NCI-H1694 treated with DMSO at 0.1 percent for 48 hours (cell line): ENCODE data around the gene CRY1.

Experiments
- DNase-seq: peaks from one replicate; lab custom pipeline; 2025; lab: John Stamatoyannopoulos, UW

The CRY1 gene

DNA sequence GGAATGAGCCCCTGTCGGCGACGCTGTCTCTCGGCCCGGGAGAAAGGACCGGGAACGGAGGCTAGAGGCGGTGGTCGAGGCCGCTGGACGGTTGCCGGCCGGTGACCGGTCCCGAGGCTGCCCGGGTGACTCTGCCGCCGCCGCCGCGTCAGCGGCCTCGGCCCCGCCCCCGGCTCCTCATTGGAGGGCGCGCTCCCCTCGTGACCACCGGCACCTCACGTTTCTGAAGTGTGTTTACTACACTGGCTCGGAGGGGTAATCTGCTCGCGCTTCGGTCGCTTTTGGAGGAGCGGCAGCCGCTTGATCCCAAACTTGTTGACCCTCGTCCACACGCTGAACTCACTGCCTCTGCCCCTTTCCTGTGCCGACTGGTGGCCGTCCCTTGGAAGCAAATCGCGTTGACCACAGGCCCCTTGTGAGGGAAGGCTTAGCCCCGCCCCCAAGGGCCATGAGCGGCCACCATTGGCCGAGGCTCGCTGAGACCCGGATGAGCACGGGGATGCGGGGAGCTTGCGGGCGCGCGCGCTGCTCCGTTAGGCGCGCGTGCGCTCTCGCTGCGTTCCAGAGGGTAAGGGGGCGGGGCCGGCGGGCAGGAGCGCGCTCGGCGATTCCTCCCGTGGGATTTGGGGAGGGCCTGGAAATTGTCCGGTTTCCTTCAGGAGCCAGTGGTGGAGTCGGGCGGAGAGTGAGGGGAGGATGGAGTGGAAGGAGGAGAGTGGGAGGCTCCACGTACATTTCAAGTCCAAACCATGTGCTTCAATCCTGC lies at the start of gene CRY1:
Gene CRY1 (minus strand): TSS at position 133 of the 766 bp plus-strand sequence. CDS start 588 bp downstream, outside the sequence.
- peak; percentile 90 for DNase-seq

- DNase-seq = no peak
Measured at GRCh38 chr12:107139787-107140186, 46.4 kb upstream of the CRY1 start.

DNA sequence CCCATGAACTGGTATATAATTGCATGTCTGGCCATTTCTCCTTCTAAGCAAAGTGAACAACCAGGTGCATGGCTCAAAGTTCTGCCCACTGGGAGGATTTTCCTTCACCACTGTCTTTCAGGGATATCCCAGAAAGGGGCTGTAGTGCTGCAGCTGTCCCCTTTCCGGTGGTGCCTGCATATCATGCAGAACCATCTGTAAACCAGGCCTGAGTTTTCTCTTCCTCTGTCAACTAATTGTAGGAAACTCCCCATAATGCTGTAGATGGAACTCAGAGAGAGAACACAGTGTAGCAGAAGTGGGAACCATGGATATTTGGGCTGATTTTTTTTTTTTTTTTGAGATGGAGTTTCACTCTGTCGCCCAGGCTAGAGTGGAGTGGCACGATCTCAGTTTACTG lies 45.6 kb upstream of the CRY1 start:
- no peak for DNase-seq

DNA sequence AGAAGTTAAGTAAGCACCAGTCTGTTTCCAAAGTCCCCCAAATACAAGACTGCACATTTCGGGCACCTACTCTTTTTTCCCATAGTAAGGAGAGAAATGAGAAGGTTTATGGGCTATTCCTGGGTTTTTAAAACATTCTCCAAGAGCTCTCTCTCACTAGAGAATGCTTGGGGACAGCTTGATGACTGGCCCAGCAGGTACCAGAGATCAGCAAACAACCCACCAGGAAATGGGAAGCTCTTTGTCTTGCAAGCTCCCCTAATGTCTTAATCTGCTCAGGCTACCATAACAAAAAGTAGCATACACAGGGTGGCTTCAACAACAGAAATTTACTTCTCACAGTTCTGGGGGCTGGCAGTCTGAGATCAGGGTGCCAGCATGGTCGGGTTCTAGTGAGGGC lies 41.8 kb upstream of the CRY1 start:
- DNase-seq = no peak

DNA sequence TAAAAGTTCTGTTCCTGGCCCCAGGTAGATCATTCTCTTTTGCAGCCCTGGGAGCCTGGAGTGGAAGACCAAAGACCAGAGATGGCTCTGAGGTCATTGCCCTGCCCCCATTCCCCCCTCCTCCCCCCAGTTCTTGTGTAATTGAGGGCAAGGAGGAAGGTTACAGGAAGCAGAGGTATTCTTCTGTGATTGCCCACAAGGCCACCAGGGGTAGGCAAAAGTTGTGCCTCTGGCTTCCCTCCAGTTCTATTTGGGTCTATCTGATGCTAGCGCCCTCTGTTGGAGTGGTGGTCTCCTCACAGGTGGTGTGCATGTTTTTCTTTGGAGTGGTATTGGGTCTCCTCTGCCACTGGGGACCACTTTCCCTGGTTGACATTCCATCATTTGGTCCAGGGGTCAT lies 41.2 kb upstream of the CRY1 start:
- no peak for DNase-seq

DNA sequence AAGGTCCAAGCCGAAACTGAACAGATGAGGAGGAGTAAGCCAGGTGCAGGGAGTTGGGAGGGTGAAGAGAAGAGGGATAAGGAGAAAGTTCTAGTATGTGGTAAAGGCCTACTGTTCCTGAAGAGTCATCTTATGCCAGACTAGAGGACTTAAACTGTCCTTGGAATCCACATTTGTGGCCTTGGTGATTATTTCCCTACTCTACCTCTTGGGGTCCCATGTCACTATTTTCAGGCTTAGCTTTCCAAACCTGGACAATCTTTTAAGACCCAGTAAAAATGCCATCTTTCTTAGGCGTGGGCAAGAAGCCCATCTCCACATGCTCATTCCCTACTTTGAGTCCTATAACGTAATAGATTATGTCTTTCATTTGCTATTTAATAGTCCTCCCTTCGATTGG lies 40.1 kb upstream of the CRY1 start:
- no peak for DNase-seq

GRCh38 chr12:107131832-107132616 lies 38.7 kb upstream of the CRY1 start:
- DNase-seq = peak; percentile 80

DNA sequence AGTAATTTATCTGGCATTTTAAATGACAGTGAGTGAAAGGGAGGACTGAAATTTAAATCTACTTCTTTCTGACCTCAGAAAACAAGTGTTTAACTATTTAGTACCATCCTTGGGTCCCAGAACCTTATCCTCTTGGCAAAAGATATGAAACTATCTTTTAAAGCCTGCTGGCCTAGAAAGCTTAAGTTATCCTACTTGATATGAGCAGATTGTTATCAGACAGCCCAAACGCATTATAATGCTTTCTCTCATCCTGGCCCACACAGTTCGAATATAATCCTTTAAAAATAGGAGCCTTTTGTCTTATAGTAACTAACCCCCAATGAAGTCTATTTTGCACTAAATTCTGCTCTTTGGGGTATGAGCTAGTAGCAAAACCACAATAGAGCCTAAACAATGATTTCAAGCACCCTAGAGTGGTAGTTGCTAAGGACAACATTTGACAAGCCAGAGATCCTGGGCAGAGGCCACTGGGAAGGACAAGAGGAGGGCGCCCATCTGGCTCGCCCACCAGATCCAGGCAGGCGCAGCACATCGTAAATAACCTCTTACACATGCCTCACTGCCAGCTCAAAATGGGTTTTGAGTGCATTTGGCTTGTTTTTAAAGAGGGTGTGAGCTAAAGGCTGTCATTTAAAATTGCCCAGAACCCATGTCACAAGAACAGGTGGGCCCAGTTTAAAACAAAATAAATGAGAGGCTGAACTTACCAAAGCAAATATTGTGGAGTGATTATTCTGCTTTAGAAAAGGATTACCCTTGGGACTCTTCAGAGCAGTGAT lies 37.7 kb upstream of the CRY1 start:
- peak; percentile 84 for DNase-seq

DNA sequence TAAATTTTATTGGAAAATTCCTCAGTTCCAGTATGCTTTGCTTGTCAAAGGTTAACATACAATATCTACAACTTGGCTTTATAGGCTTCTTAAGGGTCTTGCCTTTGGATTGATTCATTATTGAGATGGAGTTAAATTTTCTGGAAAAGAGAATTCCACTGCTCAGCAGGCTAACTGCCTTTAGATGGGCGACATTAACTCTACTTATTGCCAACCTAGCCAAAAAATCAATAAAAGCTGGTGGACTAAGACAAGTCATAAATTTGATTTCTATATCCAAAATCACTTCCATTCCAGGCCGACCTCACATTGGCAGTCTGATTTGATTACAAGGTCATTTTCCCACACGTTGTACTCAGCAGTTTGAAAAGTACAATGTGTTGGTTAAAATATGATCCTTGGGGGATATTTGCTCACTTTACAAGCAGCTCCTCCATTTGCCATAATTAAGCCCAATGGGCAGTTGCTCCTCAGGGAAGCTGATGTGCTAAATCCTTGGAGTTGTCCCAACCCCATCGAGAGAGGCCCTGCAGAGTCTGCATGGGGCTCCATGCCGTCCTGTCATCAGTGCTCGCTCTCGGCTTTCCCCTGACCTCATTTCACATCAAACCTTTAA lies 36.1 kb upstream of the CRY1 start:
- no peak for DNase-seq

- DNase-seq = no peak
Measured at GRCh38 chr12:107127482-107128430, 34.4 kb upstream of the CRY1 start.

DNA sequence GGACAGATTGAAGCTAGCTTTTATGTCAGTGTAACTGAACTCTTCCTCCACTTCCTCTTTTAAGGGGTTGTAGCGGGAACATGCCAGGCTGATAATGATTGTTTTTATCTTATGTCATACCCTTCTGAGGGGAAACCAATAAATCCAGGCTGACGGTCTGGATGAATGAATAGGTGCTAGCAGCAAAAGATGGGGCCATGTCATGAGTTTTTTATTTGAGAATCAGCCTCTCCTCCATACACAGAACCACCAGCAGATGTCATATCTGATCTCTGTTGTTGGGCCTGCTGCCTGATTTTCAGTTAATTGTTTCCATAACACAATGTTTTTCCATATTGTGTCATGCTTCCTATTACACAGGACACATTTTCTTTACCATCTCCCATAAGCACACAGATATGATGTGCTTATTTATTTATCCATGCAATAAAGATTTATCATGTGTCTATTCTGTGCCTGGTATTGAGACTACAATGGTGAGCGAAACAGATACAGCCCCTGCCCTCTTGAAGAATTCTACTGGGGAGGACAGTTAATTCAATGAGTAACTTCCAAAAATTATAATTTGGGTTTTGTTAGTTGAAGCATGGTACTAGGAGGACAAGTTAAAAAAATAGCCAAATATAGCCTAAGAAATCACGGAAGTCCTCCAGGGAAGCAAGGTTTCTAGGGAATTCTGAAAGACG lies 33.6 kb upstream of the CRY1 start:
- DNase-seq = peak; percentile 70

DNA sequence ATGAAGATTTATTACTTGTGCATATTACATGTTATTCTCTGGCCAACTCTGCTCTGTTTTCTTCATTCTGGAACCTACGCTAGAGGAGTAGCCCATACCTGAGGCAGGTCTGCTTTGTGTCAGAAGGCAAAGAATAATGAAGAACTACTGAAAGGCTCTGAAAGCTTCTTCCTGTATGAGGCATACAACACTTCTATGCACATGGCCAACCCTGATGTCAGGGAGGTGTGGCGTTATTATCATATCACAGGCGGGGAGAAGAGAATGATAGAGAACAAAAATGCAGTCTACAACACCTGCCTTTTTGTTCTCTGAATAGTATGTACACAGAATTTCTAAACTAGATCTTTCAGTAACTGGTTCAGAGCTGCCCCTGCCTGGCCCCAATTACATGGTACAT lies 32.5 kb upstream of the CRY1 start:
- no peak for DNase-seq

- no peak for DNase-seq
Measured at GRCh38 chr12:107122452-107122958, 29.2 kb upstream of the CRY1 start.

DNA sequence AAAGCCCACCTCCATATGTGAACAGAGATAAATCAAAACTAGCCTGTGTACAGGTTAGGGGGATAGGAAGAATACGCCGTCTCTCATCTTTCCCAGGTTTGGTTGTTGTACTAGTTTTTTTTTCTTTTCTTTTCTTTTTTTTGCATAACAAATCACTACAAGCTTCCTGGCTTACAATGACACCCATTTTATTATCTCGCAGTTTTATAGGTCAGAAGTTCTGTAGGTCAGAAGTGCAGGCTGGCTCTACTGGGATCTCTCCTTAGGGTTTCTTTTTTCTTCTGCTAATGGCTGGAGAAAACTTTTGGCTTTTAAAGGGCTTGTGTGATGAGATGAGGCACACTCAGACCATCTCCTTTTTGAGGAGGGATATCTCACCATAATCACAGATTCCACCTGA lies 25.7 kb upstream of the CRY1 start:
- no peak for DNase-seq

DNA sequence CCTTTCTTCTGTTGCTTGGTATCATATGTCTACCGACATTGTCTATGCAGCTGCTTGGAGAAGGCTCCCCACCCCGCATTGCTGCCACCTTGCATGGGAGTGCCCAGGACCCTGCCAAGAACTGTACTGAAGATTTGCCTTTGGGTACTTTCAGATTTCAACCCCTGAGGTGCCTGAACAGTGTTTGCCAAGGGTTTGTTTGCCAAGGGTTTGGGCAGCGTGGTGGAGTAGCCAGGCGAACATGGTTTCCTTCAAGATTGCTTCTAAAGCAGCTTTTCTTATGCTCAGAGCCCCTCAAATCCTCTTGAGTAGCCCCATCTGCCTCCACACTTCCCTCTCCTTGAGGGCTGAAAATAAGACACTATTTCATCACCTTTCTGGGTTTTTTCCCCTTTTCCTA lies 25.3 kb upstream of the CRY1 start:
- no peak for DNase-seq

DNA sequence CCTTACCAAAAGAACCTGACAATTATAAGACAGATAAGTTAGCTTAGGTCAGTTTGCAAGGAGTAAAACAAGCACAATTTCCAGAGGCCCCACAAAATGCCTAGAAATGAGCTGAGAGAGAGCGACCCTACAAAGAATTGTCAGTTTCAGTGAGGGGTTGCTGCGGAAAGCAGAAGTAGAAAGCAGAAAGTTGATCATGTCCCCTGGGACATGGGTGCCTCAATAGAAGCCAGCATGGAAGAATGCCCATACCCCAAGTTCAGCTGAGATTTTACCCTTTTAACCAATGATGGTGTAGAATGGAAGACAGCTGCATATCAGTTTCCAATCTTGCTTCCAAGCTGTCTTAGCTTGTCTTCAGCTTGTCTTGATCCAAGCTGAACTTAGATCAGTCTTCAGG lies 21.8 kb upstream of the CRY1 start:
- DNase-seq = no peak

GRCh38 chr12:107111314-107111713 lies 18.0 kb upstream of the CRY1 start:
- no peak for DNase-seq

- DNase-seq = no peak
Measured at GRCh38 chr12:107109726-107110719, 16.7 kb upstream of the CRY1 start.

- no peak for DNase-seq
Measured at GRCh38 chr12:107108995-107109508, 15.7 kb upstream of the CRY1 start.
